ACC112 (cell line): ENCODE results near the gene ALCAM.
A peak's percentile ranks its signal among the peaks of the same experiment; 100 is the strongest.

Experiments used
- H2AFZ ChIP-seq: fragments of 200-600 bp; sonication (generic); one replicate; pipeline ENCODE4 v1.6.0; 2017; ENCODE audit warnings: antibody characterized with exemption, low read length; ENCODE audit not compliant: unreplicated experiment
- H3K27ac ChIP-seq: fragments of 200-600 bp; sonication (generic); 2 replicates; pipeline ENCODE4 v1.5.1; 2014; ENCODE audit warnings: low read depth, mild to moderate bottlenecking, antibody characterized with exemption, low read length, moderate library complexity
- H3K27me3 ChIP-seq: fragments of 200-600 bp; sonication (generic); 2 replicates; pipeline ENCODE4 v1.6.1; 2014; ENCODE audit warnings: mild to moderate bottlenecking, antibody characterized with exemption, low read length, moderate library complexity, mixed read lengths; ENCODE audit not compliant: insufficient read depth
- H3K36me3 ChIP-seq: fragments of 200-600 bp; sonication (generic); 2 replicates; pipeline ENCODE4 v1.6.1; 2016; ENCODE audit warnings: mild to moderate bottlenecking, antibody characterized with exemption, low read length, moderate library complexity, mixed read lengths; ENCODE audit not compliant: insufficient read depth
- H3K4me1 ChIP-seq: fragments of 200-600 bp; sonication (generic); one replicate; pipeline ENCODE4 v1.6.1; 2016; ENCODE audit warnings: low read length, mixed read lengths; ENCODE audit not compliant: insufficient read depth, unreplicated experiment, control insufficient read depth
- H3K4me3 ChIP-seq: fragments of 200-600 bp; sonication (generic); 2 replicates; pipeline ENCODE4 v1.5.1; 2014; ENCODE audit warnings: mild to moderate bottlenecking, low read depth, low read length
- H3K79me2 ChIP-seq: fragments of 200-600 bp; sonication (generic); one replicate; pipeline ENCODE4 v1.6.0; 2016; ENCODE audit warnings: low read length; ENCODE audit not compliant: control insufficient read depth, unreplicated experiment, insufficient read depth

The ALCAM gene

DNA sequence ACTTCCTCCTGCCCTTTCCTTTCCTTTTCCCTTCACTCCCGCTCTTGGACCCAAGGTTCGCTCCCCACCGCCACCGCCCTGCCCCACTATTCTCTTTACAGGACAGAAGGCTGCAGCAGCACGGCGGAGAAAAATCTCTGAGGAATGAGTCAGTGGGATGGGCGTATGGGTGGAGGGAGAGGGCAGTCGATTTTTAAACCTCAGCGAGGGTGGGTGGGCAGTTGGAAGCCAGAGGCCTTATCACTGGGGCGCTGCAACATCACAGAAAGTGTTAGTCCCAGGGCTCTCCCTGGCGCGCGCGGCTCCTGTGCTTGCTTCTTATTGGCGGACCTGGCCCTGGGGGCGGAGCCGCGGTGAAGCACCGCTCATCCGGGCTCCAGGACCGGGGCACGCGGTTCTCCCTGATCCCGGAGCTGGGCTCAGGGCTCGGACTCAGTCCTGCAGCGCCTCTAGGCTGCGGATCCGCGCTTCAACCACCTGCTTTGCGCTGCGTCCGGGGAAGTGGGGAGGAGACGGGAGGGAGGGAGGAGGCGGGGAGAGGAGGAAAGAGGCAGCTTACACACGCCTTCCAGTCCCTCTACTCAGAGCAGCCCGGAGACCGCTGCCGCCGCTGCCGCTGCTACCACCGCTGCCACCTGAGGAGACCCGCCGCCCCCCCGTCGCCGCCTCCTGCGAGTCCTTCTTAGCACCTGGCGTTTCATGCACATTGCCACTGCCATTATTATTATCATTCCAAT is at the start of gene ALCAM:
ALCAM (plus strand) TSS at position 584 of the 737 bp plus-strand sequence.
- Histone ChIP-seq H3K27ac (peak within 1 kb of the TSS; percentile 97), H2AFZ (peak within 1 kb of the TSS; percentile 35), H3K79me2 (peaks cover 47% of the 10 kb centered on the region)

DNA sequence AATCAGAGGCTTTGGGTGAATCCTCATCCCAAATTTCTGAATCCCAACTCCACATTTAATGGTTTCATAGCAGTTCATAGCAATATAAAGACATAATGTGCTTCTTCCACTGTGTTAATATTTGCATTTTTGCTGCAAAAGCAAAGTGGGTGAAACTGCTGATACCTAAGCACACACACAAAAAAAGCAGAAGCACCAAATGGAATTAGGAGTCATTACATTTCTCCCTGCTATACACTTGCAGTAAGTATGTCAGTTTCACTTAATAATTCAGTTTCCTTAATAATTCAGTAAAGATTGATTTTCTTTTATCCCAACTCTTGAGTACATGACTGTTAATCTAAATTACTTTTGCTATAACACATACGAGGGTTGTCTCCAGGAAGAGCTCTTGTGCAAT is 48.9 kb upstream of the ALCAM start:
- Histone ChIP-seq H3K36me3 (no peaks in the 10 kb centered on the region), H3K4me3 (no peak overlapping the region), H3K4me1 (no peaks in the 10 kb centered on the region), H3K79me2 (no peaks in the 10 kb centered on the region), H2AFZ (no peak overlapping the region), H3K27ac (no peak overlapping the region), H3K27me3 (no peaks in the 10 kb centered on the region)

More for the DNA sequence above, at the start of gene ALCAM:
- peaks cover 42% of the 10 kb centered on the region for H3K4me1 ChIP-seq
- no peaks in the 10 kb centered on the region for H3K36me3 ChIP-seq
- peak within 1 kb of the TSS; percentile 96 for H3K4me3 ChIP-seq
- H3K27me3 ChIP-seq: no peaks in the 10 kb centered on the region

DNA sequence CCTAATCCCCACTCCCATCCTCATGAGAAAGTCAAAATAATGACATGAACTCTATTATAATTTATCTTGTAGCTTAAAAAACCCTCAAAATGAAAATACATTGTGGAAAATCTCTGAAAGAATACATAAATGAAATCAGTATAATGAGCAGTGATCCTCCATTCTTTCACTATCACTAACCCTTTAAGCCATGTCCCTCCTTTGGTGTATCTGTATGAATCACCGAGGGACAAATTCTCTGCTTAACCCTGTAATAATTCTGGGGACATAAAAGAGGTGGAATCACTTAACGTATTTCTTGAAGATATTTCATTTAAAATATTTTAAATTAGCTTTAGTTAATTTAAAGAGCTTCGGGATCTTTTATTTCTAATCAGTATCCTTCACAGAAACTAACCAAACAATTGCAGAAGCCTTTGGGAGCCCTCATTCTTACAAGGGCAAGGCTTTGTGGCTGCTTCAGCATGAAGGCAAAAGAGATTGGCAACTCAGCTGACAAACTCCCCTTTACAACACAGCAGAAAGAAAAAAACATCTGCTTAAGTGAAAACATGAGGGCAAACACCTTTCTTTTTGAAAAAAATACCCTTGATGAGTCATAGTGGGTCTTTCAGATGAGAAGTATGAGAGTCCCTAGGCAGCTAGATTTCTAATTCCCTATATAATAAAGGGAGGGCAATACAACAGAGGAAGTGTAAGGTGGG is 44.0 kb upstream of the ALCAM start:
- H3K36me3 ChIP-seq: no peaks in the 10 kb centered on the region
- no peaks in the 10 kb centered on the region for H3K4me1 ChIP-seq
- no peak overlapping the region for H3K4me3 ChIP-seq
- no peak overlapping the region for H3K27ac ChIP-seq
- no peaks in the 10 kb centered on the region for H3K27me3 ChIP-seq
- no peaks in the 10 kb centered on the region for H3K79me2 ChIP-seq
- no peak overlapping the region for H2AFZ ChIP-seq

DNA sequence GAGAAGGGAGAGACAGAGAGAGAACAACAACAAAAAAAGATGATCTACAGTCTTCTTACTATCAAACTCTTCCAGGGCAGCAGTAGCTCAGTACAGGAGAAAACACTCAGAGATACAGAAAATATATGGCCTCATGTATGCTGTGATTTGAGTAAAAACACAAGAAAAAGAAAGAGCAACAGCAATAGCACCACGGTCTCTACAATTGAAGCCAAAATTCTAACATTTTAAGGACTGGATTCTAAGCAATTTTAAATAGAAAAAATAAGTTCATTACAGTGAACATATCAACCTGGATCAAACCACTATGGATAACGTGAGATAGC is 43.5 kb upstream of the ALCAM start:
- no peak overlapping the region for H3K4me3 ChIP-seq
- peaks cover 3% of the 10 kb centered on the region for H3K4me1 ChIP-seq
- no peaks in the 10 kb centered on the region for H3K36me3 ChIP-seq
- no peaks in the 10 kb centered on the region for H3K79me2 ChIP-seq
- H2AFZ ChIP-seq: no peak overlapping the region
- H3K27me3 ChIP-seq: no peaks in the 10 kb centered on the region
- H3K27ac ChIP-seq: no peak overlapping the region

DNA sequence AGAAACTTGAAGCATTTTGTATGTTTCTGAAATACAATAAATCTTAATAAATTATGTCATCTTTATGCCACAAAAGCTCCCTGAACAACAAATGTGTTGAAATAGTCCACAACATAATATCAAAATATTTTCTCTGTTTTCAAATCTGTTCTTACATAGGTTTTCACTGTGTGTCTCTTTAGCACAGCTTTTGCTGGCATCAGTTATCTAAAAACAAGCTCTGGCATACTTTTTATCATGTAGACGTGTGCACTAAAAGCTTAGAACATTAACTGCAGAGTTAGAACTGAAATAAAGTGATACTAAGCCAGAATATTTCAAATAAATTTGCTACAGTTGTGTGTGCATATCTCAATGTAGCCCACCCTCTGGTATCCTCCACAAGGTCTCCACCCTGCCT is 41.8 kb upstream of the ALCAM start:
- H3K27ac ChIP-seq: no peak overlapping the region
- no peak overlapping the region for H3K4me3 ChIP-seq
- no peaks in the 10 kb centered on the region for H3K79me2 ChIP-seq
- H2AFZ ChIP-seq: no peak overlapping the region
- H3K4me1 ChIP-seq: peaks cover 9% of the 10 kb centered on the region
- no peaks in the 10 kb centered on the region for H3K36me3 ChIP-seq
- H3K27me3 ChIP-seq: no peaks in the 10 kb centered on the region

DNA sequence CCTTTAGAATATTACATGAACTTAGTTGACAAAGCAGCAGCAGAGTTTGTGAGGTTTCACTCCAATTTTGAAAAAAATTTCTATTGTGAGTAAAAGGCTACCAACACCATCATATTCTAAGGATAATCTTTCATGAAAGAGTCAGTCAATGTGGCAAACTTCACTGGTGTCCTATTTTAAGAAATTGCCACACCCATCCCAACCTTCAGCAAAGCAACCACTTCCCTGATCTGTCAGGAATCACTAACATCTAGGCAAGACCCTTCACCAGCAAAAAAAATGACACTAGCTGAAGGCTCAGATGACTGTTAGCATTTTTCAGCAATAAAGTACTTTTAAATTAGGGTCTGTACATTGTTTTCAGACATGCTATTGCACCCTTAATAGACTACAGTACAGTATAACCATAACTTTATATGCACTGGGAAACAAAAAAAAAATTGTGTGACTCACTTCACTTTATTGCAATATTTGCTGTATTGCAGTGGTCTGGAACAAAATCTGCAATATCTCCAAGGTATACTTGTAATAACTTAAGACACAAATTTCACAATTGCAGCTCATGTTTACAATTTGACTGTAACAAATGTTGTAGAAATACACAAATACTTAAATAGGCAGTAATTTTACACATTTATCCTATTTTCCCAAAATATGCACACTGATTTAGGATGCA is 38.9 kb upstream of the ALCAM start:
- Histone ChIP-seq H2AFZ (no peak overlapping the region), H3K27ac (peak overlapping the region; percentile 35; the same call in 1 of the 2 replicates), H3K79me2 (no peaks in the 10 kb centered on the region), H3K4me3 (peak overlapping the region; percentile 7; the same call in 1 of the 2 replicates), H3K27me3 (no peaks in the 10 kb centered on the region), H3K4me1 (peaks cover 9% of the 10 kb centered on the region), H3K36me3 (no peaks in the 10 kb centered on the region)

DNA sequence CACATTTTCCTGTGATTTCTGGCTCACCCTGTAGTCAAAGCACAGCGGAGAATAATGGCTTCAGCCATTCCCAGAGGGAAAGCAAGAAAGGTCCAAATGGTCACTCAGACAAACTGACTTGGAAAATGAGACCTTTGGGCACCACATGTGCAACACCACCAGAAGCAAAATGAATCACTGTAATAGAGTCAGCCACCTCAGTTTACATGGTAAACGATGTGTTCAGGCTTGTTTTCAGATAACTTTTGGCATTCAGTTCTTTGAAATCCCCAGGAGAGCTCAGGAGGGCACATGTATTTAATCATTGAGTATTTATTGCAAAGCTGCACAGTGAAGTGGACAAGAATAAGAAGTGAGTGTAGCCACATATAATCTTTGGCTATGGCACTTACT is 38.4 kb upstream of the ALCAM start:
- Histone ChIP-seq H3K27ac (peak overlapping the region; percentile 35; the same call in 1 of the 2 replicates), H2AFZ (no peak overlapping the region), H3K36me3 (no peaks in the 10 kb centered on the region), H3K79me2 (no peaks in the 10 kb centered on the region), H3K4me1 (peaks cover 9% of the 10 kb centered on the region), H3K4me3 (peak overlapping the region; percentile 7; the same call in 1 of the 2 replicates), H3K27me3 (no peaks in the 10 kb centered on the region)

DNA sequence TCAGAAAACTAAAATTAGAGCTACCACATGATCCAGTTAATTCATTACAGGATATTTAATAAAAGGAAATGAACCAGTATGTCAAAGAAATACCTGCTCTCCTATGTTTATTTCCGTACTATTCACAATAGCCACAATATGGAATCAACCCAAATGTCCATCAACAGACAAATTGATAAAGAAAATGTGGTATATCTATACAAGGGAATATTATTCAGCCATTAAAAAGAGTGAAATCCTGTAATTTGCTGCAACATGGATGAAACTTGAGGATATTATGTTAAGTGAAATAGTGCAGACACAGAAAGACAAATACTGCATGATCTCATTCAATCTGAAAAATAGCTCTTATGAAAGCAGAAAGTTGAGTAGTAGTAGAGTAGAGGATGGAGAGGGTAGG is 33.7 kb upstream of the ALCAM start:
- Histone ChIP-seq H3K79me2 (no peaks in the 10 kb centered on the region), H3K4me1 (peaks cover 21% of the 10 kb centered on the region), H3K36me3 (no peaks in the 10 kb centered on the region), H2AFZ (no peak overlapping the region), H3K27ac (no peak overlapping the region), H3K4me3 (no peak overlapping the region), H3K27me3 (no peaks in the 10 kb centered on the region)

DNA sequence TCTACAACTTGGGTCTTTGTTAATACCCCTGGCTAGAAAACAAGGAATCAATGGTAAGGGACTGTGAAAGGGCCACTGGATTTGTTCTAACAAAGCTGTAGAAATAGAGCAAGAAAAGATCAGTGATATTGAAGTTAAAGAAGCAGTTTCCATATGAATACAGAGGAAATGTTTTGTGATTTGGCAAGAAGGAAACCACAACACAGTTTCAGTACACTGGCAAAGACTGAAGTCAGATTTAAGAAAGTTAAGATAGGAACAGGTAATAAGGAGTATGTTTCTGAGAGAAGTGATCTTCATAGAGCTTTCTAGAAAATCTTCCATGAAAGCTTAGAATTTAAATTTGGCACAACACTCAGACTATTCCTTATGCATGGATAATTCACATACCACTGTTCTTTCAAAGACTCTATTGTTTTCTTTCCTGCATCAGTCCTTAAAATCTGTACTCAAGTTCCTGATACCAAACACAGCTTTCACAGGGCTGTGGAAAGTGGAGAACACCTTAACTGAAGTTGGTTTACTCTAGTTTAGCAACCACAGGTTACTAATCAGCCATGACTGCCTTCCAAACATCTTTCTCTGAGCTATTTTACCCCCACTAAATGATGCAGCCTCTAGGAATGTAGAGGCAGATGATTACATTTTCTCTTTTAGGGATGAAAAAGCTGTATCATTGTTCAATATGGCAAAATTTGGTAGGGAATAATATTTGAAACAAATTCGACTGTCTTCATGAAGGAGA is 32.4 kb upstream of the ALCAM start:
- peaks cover 13% of the 10 kb centered on the region for H3K4me1 ChIP-seq
- H3K79me2 ChIP-seq: no peaks in the 10 kb centered on the region
- H3K36me3 ChIP-seq: no peaks in the 10 kb centered on the region
- H3K27me3 ChIP-seq: no peaks in the 10 kb centered on the region
- peak overlapping the region; percentile 26 for H2AFZ ChIP-seq
- H3K4me3 ChIP-seq: no peak overlapping the region
- 0 out of 2 replicates have a peak overlapping the region, but pooled peaks have one; percentile 15 for H3K27ac ChIP-seq

DNA sequence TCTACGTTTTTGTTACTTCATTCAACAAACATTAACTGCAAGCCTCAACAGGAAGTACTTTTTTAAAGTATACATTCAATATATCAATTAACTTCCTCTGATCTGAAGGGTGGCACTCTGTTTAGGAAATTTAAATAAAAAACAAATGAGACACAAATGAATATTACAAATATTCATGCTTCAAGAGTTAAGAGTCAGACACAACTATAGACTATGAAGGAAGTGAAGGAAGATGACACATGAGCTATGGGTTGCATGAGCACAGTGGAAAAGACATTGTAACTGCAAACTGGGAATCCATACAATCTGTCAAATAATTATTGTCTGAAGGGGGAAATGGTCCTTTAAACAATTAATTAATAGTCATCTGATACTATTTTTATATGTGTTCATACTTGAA is 26.8 kb upstream of the ALCAM start:
- Histone ChIP-seq H2AFZ (no peak overlapping the region), H3K36me3 (no peaks in the 10 kb centered on the region), H3K27ac (no peak overlapping the region), H3K27me3 (no peaks in the 10 kb centered on the region), H3K4me3 (no peak overlapping the region), H3K4me1 (peaks cover 4% of the 10 kb centered on the region), H3K79me2 (no peaks in the 10 kb centered on the region)
